Osteoblast (primary cell): ENCODE measurements around the gene CASZ1. TPM values are rescaled to one million over a fixed set of nuclear protein-coding genes. Genes with fewer than 3 reads are reported as not detected.

Source experiments
- DNase-seq: peaks from one replicate; pipeline ENCODE4 v3.0.0; 2011; ENCODE audit warnings: low spot score, mixed read lengths; ENCODE audit not compliant: insufficient read length; ENCODE audit errors: missing footprints
- H2AFZ ChIP-seq: 2 replicates; pipeline ENCODE4 v1.6.0; 2011; ENCODE audit warnings: mild to moderate bottlenecking, low read length
- H3K27ac ChIP-seq: 2 replicates; pipeline ENCODE4 v1.5.1; 2011; ENCODE audit warnings: mild to moderate bottlenecking, low read depth, low read length, moderate library complexity
- H3K27me3 ChIP-seq: 2 replicates; pipeline ENCODE4 v1.6.0; 2012; ENCODE audit warnings: mild to moderate bottlenecking, control low read depth, inconsistent platforms, low read length, moderate library complexity; ENCODE audit not compliant: insufficient read depth
- H3K36me3 ChIP-seq: 2 replicates; pipeline ENCODE4 v1.5.1; 2011; ENCODE audit warnings: mild to moderate bottlenecking, low read length, control low read depth, moderate library complexity; ENCODE audit not compliant: insufficient read depth
- H3K4me1 ChIP-seq: 2 replicates; pipeline ENCODE4 v1.5.1; 2011; ENCODE audit warnings: mild to moderate bottlenecking, low read length, control low read depth, moderate library complexity; ENCODE audit not compliant: insufficient read depth
- H3K4me2 ChIP-seq: 2 replicates; pipeline ENCODE4 v1.6.0; 2011; ENCODE audit warnings: mild to moderate bottlenecking, low read length; ENCODE audit not compliant: insufficient read depth
- H3K4me3 ChIP-seq: fragments of 200-600 bp; sonication (generic); 3 replicates; pipeline ENCODE4 v1.5.1; 2012; ENCODE audit warnings: mild to moderate bottlenecking, low read length, inconsistent platforms; ENCODE audit not compliant: insufficient read depth
- H3K79me2 ChIP-seq: 2 replicates; pipeline ENCODE4 v1.6.0; 2012; ENCODE audit warnings: mild to moderate bottlenecking, low read length, control low read depth, inconsistent platforms; ENCODE audit not compliant: insufficient read depth
- H3K9me3 ChIP-seq: 2 replicates; pipeline ENCODE4 v1.5.1; 2011; ENCODE audit warnings: low read depth, low read length, control low read depth
- H4K20me1 ChIP-seq: 2 replicates; pipeline ENCODE4 v1.6.0; 2012; ENCODE audit warnings: mild to moderate bottlenecking, low read length, control low read depth; ENCODE audit not compliant: insufficient read depth
- total RNA-seq: library from RNA; depleted of rRNA; stranded (reverse); fragments of >200 nt; gene quantifications from 2 replicates; pipeline ENCODE4 v1.2.3, GENCODE V29; 2012
- TF ChIP-seq, protein P1 (sequence below): IDR thresholded peaks from 2 replicates; pipeline ENCODE4 v1.5.1; 2011; ENCODE audit warnings: mild to moderate bottlenecking, low read depth, low read length, moderate library complexity; ENCODE audit errors: extremely low read depth

The CASZ1 gene
- total RNA-seq, 1 donor = 0.36 TPM

DNA sequence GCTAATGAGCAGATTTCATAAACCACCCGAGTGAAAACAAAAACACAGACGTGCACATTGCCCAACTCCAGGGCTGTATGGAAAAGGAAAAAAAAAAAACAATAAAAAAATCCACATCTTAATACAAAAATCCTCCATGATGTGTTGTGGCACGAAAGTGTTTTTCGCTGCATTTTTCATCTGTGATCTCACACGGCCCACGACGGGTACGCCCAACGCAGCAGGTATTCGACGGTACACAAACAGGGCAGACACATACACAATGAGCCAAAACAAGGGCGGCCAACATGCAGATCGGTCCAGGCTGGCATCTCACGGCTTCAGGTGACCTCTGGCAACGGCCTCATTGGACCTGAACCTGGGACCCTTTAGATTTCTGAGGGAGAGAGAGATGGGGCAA lies 31.1 kb downstream of the CASZ1 start:
- Histone ChIP-seq H2AFZ (no peak overlapping the region), H3K4me3 (no peak overlapping the region), H3K4me2 (no peak overlapping the region), H3K9me3 (no peaks in the 10 kb centered on the region), H3K4me1 (no peaks in the 10 kb centered on the region), H3K27me3 (peaks cover 19% of the 10 kb centered on the region), H3K36me3 (no peaks in the 10 kb centered on the region), H4K20me1 (no peaks in the 10 kb centered on the region), H3K27ac (no peak overlapping the region), H3K79me2 (no peaks in the 10 kb centered on the region)
- DNase-seq = no peak
- TF ChIP-seq, protein P1, sequence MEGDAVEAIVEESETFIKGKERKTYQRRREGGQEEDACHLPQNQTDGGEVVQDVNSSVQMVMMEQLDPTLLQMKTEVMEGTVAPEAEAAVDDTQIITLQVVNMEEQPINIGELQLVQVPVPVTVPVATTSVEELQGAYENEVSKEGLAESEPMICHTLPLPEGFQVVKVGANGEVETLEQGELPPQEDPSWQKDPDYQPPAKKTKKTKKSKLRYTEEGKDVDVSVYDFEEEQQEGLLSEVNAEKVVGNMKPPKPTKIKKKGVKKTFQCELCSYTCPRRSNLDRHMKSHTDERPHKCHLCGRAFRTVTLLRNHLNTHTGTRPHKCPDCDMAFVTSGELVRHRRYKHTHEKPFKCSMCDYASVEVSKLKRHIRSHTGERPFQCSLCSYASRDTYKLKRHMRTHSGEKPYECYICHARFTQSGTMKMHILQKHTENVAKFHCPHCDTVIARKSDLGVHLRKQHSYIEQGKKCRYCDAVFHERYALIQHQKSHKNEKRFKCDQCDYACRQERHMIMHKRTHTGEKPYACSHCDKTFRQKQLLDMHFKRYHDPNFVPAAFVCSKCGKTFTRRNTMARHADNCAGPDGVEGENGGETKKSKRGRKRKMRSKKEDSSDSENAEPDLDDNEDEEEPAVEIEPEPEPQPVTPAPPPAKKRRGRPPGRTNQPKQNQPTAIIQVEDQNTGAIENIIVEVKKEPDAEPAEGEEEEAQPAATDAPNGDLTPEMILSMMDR = no peak

DNA sequence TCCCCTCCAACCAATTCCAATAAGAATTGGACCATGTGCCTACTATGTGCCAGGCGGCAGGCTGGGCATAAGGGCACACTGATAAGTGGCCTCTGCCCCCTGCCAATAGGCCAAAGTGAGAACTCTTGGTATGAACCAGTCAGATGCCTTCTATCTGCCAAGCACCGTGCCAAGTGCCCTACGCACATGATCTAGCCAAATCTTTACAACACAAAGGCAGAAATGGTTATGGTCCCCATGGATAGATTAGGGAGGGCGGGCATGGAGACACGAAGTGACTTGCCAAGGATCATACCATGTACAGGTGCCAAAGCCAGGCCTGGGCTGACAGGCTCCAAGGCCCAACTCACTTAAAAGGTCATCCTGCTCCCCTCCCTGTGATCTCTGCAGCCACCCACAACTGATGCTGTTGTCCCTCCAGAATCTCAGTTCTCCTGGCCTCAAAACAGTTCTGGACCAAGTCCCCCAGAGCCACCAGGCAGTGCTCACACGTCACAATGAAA lies 32.1 kb downstream of the CASZ1 start:
- Histone ChIP-seq H3K9me3 (no peaks in the 10 kb centered on the region), H3K36me3 (no peaks in the 10 kb centered on the region), H3K27me3 (peaks cover 19% of the 10 kb centered on the region), H3K4me2 (no peak overlapping the region), H3K27ac (no peak overlapping the region), H4K20me1 (no peaks in the 10 kb centered on the region), H2AFZ (no peak overlapping the region), H3K4me1 (no peaks in the 10 kb centered on the region), H3K4me3 (no peak overlapping the region), H3K79me2 (no peaks in the 10 kb centered on the region)
- no peak for DNase-seq
- TF ChIP-seq, protein P1 = no peak

DNA sequence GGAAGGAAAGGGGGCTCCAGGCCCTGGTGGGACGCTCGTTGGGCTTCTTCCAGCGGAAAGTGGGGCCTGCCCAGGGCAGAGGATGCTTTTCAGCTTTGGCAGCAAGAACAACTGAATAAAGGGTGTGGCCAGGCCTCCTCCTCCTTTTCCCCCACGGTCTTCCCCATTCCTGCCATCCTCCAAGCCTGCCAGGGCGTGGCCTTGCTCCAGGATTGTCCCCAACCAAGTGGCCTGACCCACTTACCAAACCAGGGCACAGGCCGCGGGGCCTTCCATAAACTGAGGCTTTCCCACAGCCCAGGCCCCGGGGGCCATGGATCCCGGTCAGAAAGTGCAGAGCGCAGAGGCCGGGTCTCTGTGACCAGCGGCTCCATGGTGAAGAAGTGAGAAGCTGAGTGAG lies 33.6 kb downstream of the CASZ1 start:
- no peaks in the 10 kb centered on the region for H4K20me1 ChIP-seq
- TF ChIP-seq, protein P1 = no peak
- peaks cover 21% of the 10 kb centered on the region for H3K27me3 ChIP-seq
- no peak overlapping the region for H3K4me3 ChIP-seq
- H3K27ac ChIP-seq = no peak overlapping the region
- H3K79me2 ChIP-seq = no peaks in the 10 kb centered on the region
- H3K4me2 ChIP-seq = no peak overlapping the region
- H3K9me3 ChIP-seq = no peaks in the 10 kb centered on the region
- DNase-seq = no peak
- H2AFZ ChIP-seq = no peak overlapping the region
- H3K36me3 ChIP-seq = no peaks in the 10 kb centered on the region
- H3K4me1 ChIP-seq = no peaks in the 10 kb centered on the region

GRCh38 chr1:10762153-10762523 lies 34.3 kb downstream of the CASZ1 start:
- H3K27me3 ChIP-seq = peaks cover 22% of the 10 kb centered on the region
- no peaks in the 10 kb centered on the region for H3K79me2 ChIP-seq
- TF ChIP-seq, protein P1 = no peak
- H3K9me3 ChIP-seq = no peaks in the 10 kb centered on the region
- H2AFZ ChIP-seq = no peak overlapping the region
- no peak overlapping the region for H3K27ac ChIP-seq
- no peaks in the 10 kb centered on the region for H3K4me1 ChIP-seq
- no peak overlapping the region for H3K4me3 ChIP-seq
- no peaks in the 10 kb centered on the region for H3K36me3 ChIP-seq
- no peak overlapping the region for H3K4me2 ChIP-seq
- H4K20me1 ChIP-seq = no peaks in the 10 kb centered on the region
- no peak for DNase-seq
